Vagina (tissue), 2 donors: Measurements from ENCODE around the gene ERBB4.

ENCODE experiments used
- CTCF ChIP-seq, 3 experiments: fragments of 450-650 bp in 2 of 3; fragments of 200-600 bp in 1 of 3; sonication (generic) in 1 of 3; IDR thresholded peaks; one replicate each; pipeline ENCODE4 v1.5.1; 2017 to 2019; ENCODE audit warnings: antibody characterized with exemption in 3 of 3, mild to moderate bottlenecking in 2 of 3, moderate library complexity in 2 of 3
- POLR2A ChIP-seq, 2 donors: fragments of 450-650 bp; IDR thresholded peaks; one replicate each; pipeline ENCODE4 v1.6.1; 2017; ENCODE audit warnings: antibody characterized with exemption in 2 of 2, mild to moderate bottlenecking in 2 of 2, moderate library complexity in 2 of 2
- POLR2AphosphoS5 ChIP-seq, 2 donors: sonication (generic); formaldehyde crosslinking; IDR thresholded peaks; one replicate each; pipeline ENCODE4 v1.9.0; 2017; ENCODE audit warnings: antibody characterized with exemption in 2 of 2, mild to moderate bottlenecking in 2 of 2, low read depth in 1 of 2; ENCODE audit not compliant: insufficient read depth in 1 of 2

DNA sequence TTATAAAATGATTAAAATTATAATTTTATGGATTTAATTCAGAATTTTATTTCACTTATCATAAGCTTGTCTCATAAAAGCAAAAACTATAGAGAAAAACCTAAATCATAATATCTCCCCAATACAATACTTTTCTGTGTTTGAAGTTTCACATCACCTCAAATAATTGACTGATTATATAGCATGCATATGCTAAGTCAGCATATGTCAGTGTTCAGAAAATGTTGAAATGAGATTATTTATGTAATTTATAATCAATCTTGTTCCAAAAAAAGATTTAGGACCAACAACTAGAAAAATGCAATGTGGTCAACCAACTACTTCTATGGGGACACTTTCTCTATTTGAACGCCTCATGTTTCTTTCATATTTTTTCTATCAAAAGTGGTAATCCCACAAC lies 1079.6 kb downstream of the ERBB4 start:
- TF ChIP-seq POLR2A (IDR thresholded peaks at IDR 0.05) (no peak), CTCF (IDR thresholded peaks at IDR 0.05) (no peak), POLR2AphosphoS5 (IDR thresholded peaks at IDR 0.05; ENCODE audit: insufficient read depth in 1 of 2, low read depth in 1 of 2) (no peak)
